HepG2 (cell line): Measurements from ENCODE around the gene PDLIM5. TPM values are rescaled to one million over a fixed set of nuclear protein-coding genes. Genes with fewer than 3 reads are reported as not detected.
"Not testable (repeated sequence)": the region's sequence is repeated elsewhere in the genome, so short reads cannot be mapped to it uniquely, and the experiment has no call there.

ENCODE experiments used
- ATAC-seq: fragments of 200-7000 bp; cut with Tn5 transposase; 3 replicates; pipeline ENCODE4 v1.9.1; 2020; ENCODE audit warnings: mild to moderate bottlenecking, moderate library complexity
- BruUV-seq: library from RNA; stranded (reverse); fragments of 400-500 nt; replicated peaks from 2 replicates; lab custom pipeline; 2021; lab: Mats Ljungman, UMichigan
- CTCF ChIA-PET: fragments of 300-600 bp; formaldehyde crosslinking; extraction: SDS; loops from one replicate; lab custom pipeline; 2021; ENCODE audit warnings: low total read pairs, inconsistent platforms, low intra/inter-chr PET ratio; lab: Yijun Ruan, JAX
- POLR2A ChIA-PET: fragments of 350-600 bp; sonication (Branson Sonifier 250); formaldehyde crosslinking; loops from one replicate; lab custom pipeline; 2020; ENCODE audit warnings: antibody characterized with exemption, inconsistent platforms; lab: Yijun Ruan, JAX
- DNase-seq: peaks from one replicate; pipeline ENCODE4 v3.0.0-alpha.2; 2015; ENCODE audit warnings: low spot score
- FAIRE-seq: peaks from 3 replicates; lab custom pipeline; 2011; peaks lifted over from hg19 to GRCh38; lab: Jason Lieb, UNC
- H2AFZ ChIP-seq: one replicate; pipeline ENCODE4 v1.6.1; 2011; ENCODE audit warnings: low read length, inconsistent platforms
- H3K27ac ChIP-seq: fragments of 300-600 bp; 3 replicates; pipeline ENCODE4 v1.8.0; 2011; ENCODE audit warnings: mixed run types, mild to moderate bottlenecking, mixed read lengths, low read length, inconsistent platforms; ENCODE audit not compliant: insufficient read depth; ENCODE audit errors: extremely low read length
- H3K27me3 ChIP-seq, 2 experiments: fragments of 200-600 bp in 1 of 2; 2 replicates in 1 of 2; 3 replicates in 1 of 2; pipeline versions ENCODE4 v1.6.0 to v1.8.0; 2011; ENCODE audit warnings: low read length in 2 of 2, mild to moderate bottlenecking in 2 of 2, moderate library complexity in 2 of 2, inconsistent platforms in 1 of 2; ENCODE audit not compliant: insufficient read depth in 2 of 2, control insufficient read depth in 1 of 2
- H3K36me3 ChIP-seq, 2 experiments: fragments of 200-600 bp in 1 of 2; replicated peaks in 1 of 2; 2 replicates in 1 of 2; 3 replicates in 1 of 2; pipeline versions ENCODE4 v1.5.1 to v1.8.0; 2011; ENCODE audit warnings: low read length in 2 of 2, inconsistent platforms in 1 of 2; ENCODE audit not compliant: insufficient read depth in 2 of 2, control insufficient read depth in 1 of 2
- H3K4me1 ChIP-seq: 2 replicates; pipeline ENCODE4 v1.5.1; 2012; ENCODE audit warnings: low read length, inconsistent platforms; ENCODE audit not compliant: insufficient read depth
- H3K4me2 ChIP-seq: 2 replicates; pipeline ENCODE4 v1.6.0; 2011; ENCODE audit warnings: low read depth, low read length, inconsistent platforms
- H3K4me3 ChIP-seq, 3 experiments: fragments of 200-600 bp in 1 of 3; sonication (generic), shearing (Covaris generic) in 1 of 3; replicated peaks in 1 of 3; 2 replicates each; pipeline ENCODE4 v1.5.1; 2011 to 2016; ENCODE audit warnings: low read length in 3 of 3, inconsistent platforms in 2 of 3, low read depth in 2 of 3, mild to moderate bottlenecking in 2 of 3, control low read depth in 1 of 3, mixed read lengths in 1 of 3; ENCODE audit not compliant: insufficient read depth in 1 of 3
- H3K79me2 ChIP-seq: one replicate; pipeline ENCODE4 v1.6.1; 2011; ENCODE audit warnings: low read length, inconsistent platforms; ENCODE audit not compliant: insufficient read depth
- H3K9ac ChIP-seq: 2 replicates; pipeline ENCODE4 v1.6.0; 2011; ENCODE audit warnings: mild to moderate bottlenecking, low read depth, low read length, inconsistent platforms; ENCODE audit not compliant: insufficient read depth
- H3K9me3 ChIP-seq: 2 replicates; pipeline ENCODE4 v1.5.1; 2012; ENCODE audit warnings: mild to moderate bottlenecking, low read length
- H4K20me1 ChIP-seq: 2 replicates; pipeline ENCODE4 v1.6.0; 2011; ENCODE audit warnings: inconsistent platforms, mild to moderate bottlenecking, low read length, moderate library complexity; ENCODE audit not compliant: insufficient read depth
- KDM5B ChIP-seq: sonication (generic); formaldehyde crosslinking; IDR thresholded peaks from 2 replicates; pipeline ENCODE4 v1.4.0; 2020; ENCODE audit warnings: missing genetic modification reagents, mild to moderate bottlenecking, borderline replicate concordance
- WGBS: methylation state at CpG from one replicate; pipeline ENCODE4 v1.1.6; 2017; ENCODE audit warnings: low lambda C conversion rate; 5-methylcytosine and 5-hydroxymethylcytosine counted together
- in situ Hi-C: cut with HindIII; loops from 2 replicates; pipeline ENCODE4 v1.10.0; 2017; ENCODE audit warnings: low pct_unique_long_range_greater_than_20kb; ENCODE audit not compliant: extremely low pct_ligation_motif_present
- intact Hi-C: fragments of 100-400 bp; cut with micrococcal nuclease; formaldehyde crosslinking; loops from one replicate; pipeline ENCODE4 v1.10.0; 2022; ENCODE audit not compliant: unreplicated experiment
- polyA plus RNA-seq, 8 experiments: library from polyadenylated mRNA; depleted of rRNA in 3 of 8; stranded (reverse) in 7 of 8; unstranded in 1 of 8; fragments of >200 nt; fragmentation: Illumina TruSeq in 4 of 8; extraction: Trizol in 4 of 8; gene quantifications; 2 replicates each; pipeline versions ENCODE4 v1.2.1 to v1.2.3, GENCODE V29; 2011 to 2016; ENCODE audit warnings: low read depth in 4 of 8, missing spikeins in 1 of 8, mixed read lengths in 1 of 8; ENCODE audit not compliant: insufficient read depth in 1 of 8
- total RNA-seq, 5 experiments: library from RNA; depleted of rRNA; stranded (reverse); fragments of >200 nt; fragmentation: Illumina TruSeq; extraction: Trizol; gene quantifications; 2 replicates each; pipeline ENCODE4 v1.2.3, GENCODE V29; 2016; ENCODE audit warnings: low read depth in 1 of 5
- TF ChIP-seq, protein P1 (sequence below): fragments of 450-650 bp; IDR thresholded peaks from 2 replicates; pipeline ENCODE4 v1.6.1; 2017; ENCODE audit warnings: mild to moderate bottlenecking
- TF ChIP-seq, protein P2 (sequence below): conservative IDR thresholded peaks from 2 replicates; pipeline ENCODE4 v1.6.1; 2018; ENCODE audit warnings: missing genetic modification reagents

The PDLIM5 gene
- total and polyA plus RNA-seq, 2 of the 13 experiments (the other 11 are each of a cell fraction or from before 2014, with no cell fraction given), result 52.8 to 119 TPM

DNA sequence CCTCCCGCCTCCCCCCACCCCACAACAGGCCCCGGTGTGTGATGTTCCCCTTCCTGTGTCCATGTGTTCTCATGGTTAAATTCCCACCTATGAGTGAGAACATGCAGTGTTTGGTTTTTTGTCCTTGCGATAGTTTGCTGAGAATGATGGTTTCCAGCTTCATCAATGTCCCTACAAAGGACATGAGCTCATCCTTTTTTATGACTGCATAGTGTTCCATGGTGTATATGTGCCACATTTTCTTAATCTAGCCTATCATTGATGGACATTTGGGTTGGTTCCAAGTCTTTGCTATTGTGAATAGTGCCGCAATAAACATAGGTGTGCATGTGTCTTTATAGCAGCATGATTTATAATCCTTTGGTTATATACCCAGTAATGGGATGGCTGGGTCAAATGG is 104.3 kb downstream of the PDLIM5 start:
- intact Hi-C loops, BruUV-seq, H3K4me3 ChIP-seq, CTCF ChIA-PET, FAIRE-seq, H2AFZ ChIP-seq, POLR2A ChIA-PET, H3K27ac ChIP-seq, H3K9ac ChIP-seq, in situ Hi-C loops, H3K79me2 ChIP-seq, H3K9me3 ChIP-seq, ATAC-seq, H3K36me3 ChIP-seq, DNase-seq, H3K4me2 ChIP-seq, H4K20me1 ChIP-seq, H3K27me3 ChIP-seq: not testable (repeated sequence)
- 100% methylated on average over 4 of the region's 4 CpGs for WGBS
- peaks cover 14% of the 10 kb centered on the region for H3K4me1 ChIP-seq

DNA sequence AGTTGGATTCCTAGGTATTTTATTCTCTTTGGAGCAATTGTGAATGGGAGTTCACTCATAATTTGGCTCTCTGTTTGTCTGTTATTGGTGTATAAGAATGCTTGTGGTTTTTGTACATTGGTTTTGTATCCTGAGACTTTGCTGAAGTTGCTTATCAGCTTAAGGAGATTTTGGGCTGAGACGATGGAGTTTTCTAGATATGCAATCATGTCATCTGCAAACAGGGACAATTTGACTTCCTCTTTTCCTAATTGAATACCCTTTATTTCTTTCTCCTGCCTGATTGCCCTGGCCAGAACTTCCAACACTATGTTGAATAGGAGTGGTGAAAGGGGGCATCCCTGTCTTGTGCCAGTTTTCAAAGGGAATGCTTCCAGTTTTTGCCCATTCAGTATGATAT is 105.9 kb downstream of the PDLIM5 start:
- H3K36me3 ChIP-seq, CTCF ChIA-PET, ATAC-seq, H3K27me3 ChIP-seq, H3K4me2 ChIP-seq, H3K9me3 ChIP-seq, in situ Hi-C loops, POLR2A ChIA-PET, H3K4me3 ChIP-seq, H4K20me1 ChIP-seq, H3K27ac ChIP-seq, H2AFZ ChIP-seq, BruUV-seq, FAIRE-seq, H3K9ac ChIP-seq, DNase-seq, intact Hi-C loops: not testable (repeated sequence)
- H3K79me2 ChIP-seq, result peaks cover 10% of the 10 kb centered on the region
- peaks cover 30% of the 10 kb centered on the region for H3K4me1 ChIP-seq
- WGBS, result no CpG with 5 or more reads among the region's 1 CpG

DNA sequence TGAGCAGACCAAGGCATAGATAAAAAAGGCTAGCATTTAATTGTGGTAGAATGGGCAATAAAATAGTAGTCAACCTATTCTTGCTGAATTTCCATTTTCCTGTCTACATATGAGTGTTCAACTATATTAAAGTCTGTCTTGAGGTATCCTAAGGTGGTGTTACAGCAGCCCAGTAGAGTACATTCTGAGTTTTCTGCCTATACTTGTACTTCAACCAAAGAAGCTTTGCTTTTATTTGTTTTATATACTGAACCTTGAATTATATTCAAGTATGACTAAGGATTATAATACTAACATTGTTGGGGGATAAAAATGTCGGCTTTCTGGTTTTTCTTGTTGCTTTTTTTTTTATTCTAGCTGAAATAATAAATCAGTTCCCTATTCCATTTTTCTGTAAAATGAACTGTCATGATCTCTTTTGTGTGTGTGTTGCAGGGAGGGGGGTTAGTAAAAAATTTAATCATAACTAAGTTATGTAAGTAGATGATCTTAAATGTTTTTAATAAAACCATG is 106.7 kb downstream of the PDLIM5 start:
- Histone ChIP-seq H3K4me3 (no peak overlapping the region), H2AFZ (no peak overlapping the region), H3K9ac (no peak overlapping the region), H3K9me3 (no peaks in the 10 kb centered on the region), H3K4me2 (no peak overlapping the region), H3K4me1 (peaks cover 37% of the 10 kb centered on the region), H3K79me2 (peaks cover 12% of the 10 kb centered on the region), H3K36me3 (no peaks in the 10 kb centered on the region), H3K27me3 (no peaks in the 10 kb centered on the region), H3K27ac (no peak overlapping the region), H4K20me1 (no peaks in the 10 kb centered on the region)
- ChIA-PET POLR2A (no interaction called here), CTCF (no interaction called here)
- ATAC-seq (no peak), FAIRE-seq (no peak), DNase-seq (no peak)
- TF ChIP-seq, protein P1, sequence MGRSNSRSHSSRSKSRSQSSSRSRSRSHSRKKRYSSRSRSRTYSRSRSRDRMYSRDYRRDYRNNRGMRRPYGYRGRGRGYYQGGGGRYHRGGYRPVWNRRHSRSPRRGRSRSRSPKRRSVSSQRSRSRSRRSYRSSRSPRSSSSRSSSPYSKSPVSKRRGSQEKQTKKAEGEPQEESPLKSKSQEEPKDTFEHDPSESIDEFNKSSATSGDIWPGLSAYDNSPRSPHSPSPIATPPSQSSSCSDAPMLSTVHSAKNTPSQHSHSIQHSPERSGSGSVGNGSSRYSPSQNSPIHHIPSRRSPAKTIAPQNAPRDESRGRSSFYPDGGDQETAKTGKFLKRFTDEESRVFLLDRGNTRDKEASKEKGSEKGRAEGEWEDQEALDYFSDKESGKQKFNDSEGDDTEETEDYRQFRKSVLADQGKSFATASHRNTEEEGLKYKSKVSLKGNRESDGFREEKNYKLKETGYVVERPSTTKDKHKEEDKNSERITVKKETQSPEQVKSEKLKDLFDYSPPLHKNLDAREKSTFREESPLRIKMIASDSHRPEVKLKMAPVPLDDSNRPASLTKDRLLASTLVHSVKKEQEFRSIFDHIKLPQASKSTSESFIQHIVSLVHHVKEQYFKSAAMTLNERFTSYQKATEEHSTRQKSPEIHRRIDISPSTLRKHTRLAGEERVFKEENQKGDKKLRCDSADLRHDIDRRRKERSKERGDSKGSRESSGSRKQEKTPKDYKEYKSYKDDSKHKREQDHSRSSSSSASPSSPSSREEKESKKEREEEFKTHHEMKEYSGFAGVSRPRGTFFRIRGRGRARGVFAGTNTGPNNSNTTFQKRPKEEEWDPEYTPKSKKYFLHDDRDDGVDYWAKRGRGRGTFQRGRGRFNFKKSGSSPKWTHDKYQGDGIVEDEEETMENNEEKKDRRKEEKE, result no peak
- TF ChIP-seq KDM5B, result no peak
- TF ChIP-seq, protein P2, sequence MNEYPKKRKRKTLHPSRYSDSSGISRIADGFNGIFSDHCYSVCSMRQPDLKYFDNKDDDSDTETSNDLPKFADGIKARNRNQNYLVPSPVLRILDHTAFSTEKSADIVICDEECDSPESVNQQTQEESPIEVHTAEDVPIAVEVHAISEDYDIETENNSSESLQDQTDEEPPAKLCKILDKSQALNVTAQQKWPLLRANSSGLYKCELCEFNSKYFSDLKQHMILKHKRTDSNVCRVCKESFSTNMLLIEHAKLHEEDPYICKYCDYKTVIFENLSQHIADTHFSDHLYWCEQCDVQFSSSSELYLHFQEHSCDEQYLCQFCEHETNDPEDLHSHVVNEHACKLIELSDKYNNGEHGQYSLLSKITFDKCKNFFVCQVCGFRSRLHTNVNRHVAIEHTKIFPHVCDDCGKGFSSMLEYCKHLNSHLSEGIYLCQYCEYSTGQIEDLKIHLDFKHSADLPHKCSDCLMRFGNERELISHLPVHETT (CRISPR knock-in tag), result no peak
- intact Hi-C loops (no loop called here), in situ Hi-C loops (no loop called here)
- BruUV-seq, result no TSS peak
- 93% methylated on average over 1 of the region's 1 CpG for WGBS
